ENCODE results near the gene PCYT2.

PCYT2 gene

DNA sequence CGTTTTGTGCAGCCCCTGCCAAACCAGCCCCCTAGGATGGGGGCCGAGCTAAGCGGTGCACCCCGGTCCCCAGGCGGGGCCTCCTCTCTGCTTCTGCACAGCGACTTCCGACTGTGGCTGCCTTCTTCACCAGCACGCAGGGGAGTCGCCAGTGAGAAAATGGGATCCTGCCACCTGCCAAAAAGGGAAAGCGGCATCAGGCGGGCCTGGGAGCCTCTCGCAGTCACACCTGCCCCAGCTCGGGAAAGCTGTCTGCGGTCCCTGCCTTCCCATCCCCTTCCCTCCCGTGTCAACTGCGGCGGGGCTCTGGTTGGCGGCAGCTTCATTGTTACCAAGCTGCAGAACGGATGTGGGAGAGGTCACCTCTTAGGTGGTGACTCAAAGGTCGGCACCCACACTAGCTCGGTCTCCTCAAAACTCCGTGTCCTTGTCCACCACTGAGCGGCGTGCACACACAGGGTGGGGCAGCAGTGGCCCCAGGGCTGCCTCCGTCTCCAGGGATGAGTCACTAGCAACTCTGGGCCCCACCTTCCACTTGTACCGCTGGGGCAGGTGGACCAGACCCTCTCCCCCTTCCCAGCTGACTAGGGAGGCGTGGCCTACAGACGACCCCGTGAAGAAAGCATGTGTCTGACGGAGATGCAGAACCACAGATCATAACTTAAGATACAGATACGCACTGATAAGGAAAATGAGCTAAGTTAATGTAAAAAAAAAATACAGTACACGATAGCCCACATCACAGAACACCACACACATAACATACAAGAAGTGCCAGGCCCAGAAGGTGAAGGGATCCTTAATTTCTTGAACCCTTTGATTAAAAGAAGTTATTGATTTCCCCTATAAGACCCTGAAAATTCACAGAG lies 1.5 kb upstream of the PCYT2 start:
- Histone ChIP-seq H3K27ac (ENCODE audit: extremely low read depth, low read depth, low read length) (no peak overlapping the region), H3K4me1 (ENCODE audit: control insufficient read depth, insufficient read depth, low read length) (peaks cover 10% of the 10 kb centered on the region), H3K4me3 (ENCODE audit: low read depth, low read length) (no peak overlapping the region), H3K36me3 (ENCODE audit: control insufficient read depth in 2 of 2, insufficient read depth in 1 of 2, low read length in 2 of 2) (peaks cover 0 to 61% of the 10 kb centered on the region in 2 experiments; a peak in 1 of 3 replicates), H3K9me3 (ENCODE audit: control insufficient read depth, insufficient read depth, low read depth, low read length) (no peaks in the 10 kb centered on the region)
- ChIA-PET CTCF (interaction anchor here (0.7 to 1.9 kb wide), 5 partner anchors 12 to 107 kb away, joined by 3 to 8 read pairs (median 3); no protein-coding TSS in a partner anchor), POLR2A (interaction anchor here (0.5 to 2.0 kb wide), 10 partner anchors 9 to 209 kb away, joined by 3 to 10 read pairs (median 3); partner anchors contain the start of genes MAFG and MRPL12)
- no peak for TF ChIP-seq ZNF830 (tag by site-specific recombination; IDR thresholded peaks at IDR 0.05; ENCODE audit: low read depth)
- peak; percentile 68; the same call in 1 of the 2 replicates for TF ChIP-seq KLF10 (tag by site-specific recombination; IDR thresholded peaks at IDR 0.05)
- no peak for TF ChIP-seq ZNF473 (tag by site-specific recombination; IDR thresholded peaks at IDR 0.05)
- TF ChIP-seq KLF1 (tag by site-specific recombination; IDR thresholded peaks at IDR 0.05), result peak; percentile 86
- TF ChIP-seq, protein P1, sequence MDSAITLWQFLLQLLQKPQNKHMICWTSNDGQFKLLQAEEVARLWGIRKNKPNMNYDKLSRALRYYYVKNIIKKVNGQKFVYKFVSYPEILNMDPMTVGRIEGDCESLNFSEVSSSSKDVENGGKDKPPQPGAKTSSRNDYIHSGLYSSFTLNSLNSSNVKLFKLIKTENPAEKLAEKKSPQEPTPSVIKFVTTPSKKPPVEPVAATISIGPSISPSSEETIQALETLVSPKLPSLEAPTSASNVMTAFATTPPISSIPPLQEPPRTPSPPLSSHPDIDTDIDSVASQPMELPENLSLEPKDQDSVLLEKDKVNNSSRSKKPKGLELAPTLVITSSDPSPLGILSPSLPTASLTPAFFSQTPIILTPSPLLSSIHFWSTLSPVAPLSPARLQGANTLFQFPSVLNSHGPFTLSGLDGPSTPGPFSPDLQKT (IDR thresholded peaks at IDR 0.05; ENCODE audit: borderline replicate concordance, low read depth, low read length), result no peak
- TF ChIP-seq, protein P2, sequence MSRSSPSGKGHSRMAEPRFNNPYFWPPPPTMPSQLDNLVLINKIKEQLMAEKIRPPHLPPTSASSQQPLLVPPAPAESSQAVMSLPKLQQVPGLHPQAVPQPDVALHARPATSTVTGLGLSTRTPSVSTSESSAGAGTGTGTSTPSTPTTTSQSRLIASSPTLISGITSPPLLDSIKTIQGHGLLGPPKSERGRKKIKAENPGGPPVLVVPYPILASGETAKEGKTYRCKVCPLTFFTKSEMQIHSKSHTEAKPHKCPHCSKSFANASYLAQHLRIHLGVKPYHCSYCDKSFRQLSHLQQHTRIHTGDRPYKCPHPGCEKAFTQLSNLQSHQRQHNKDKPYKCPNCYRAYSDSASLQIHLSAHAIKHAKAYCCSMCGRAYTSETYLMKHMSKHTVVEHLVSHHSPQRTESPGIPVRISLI (tag by site-specific recombination; IDR thresholded peaks at IDR 0.05), result no peak
- peak; percentile 92 for TF ChIP-seq ZNF660 (tag by site-specific recombination; IDR thresholded peaks at IDR 0.05)
- no peak for TF ChIP-seq YY2 (tag by site-specific recombination; IDR thresholded peaks at IDR 0.05)
- TF ChIP-seq ZFP69B (tag by site-specific recombination; IDR thresholded peaks at IDR 0.05), result peak; percentile 94
- TF ChIP-seq KLF7 (tag by site-specific recombination; IDR thresholded peaks at IDR 0.05; ENCODE audit: borderline replicate concordance), result no peak
- no peak for TF ChIP-seq SP7 (tag by site-specific recombination; IDR thresholded peaks at IDR 0.05)
- no peak for TF ChIP-seq PRDM1 (tag by site-specific recombination; IDR thresholded peaks at IDR 0.05)
- TF ChIP-seq, protein P3, sequence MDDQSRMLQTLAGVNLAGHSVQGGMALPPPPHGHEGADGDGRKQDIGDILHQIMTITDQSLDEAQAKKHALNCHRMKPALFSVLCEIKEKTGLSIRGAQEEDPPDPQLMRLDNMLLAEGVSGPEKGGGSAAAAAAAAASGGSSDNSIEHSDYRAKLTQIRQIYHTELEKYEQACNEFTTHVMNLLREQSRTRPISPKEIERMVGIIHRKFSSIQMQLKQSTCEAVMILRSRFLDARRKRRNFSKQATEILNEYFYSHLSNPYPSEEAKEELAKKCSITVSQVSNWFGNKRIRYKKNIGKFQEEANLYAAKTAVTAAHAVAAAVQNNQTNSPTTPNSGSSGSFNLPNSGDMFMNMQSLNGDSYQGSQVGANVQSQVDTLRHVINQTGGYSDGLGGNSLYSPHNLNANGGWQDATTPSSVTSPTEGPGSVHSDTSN (CRISPR knock-in tag; IDR thresholded peaks at IDR 0.05), result 0 out of 2 replicates have a peak, but pooled peaks have one; percentile 27
- TF ChIP-seq ZNF23 (tag by site-specific recombination; IDR thresholded peaks at IDR 0.05; ENCODE audit: borderline replicate concordance), result no peak
- no peak for TF ChIP-seq ZNF792 (tag by site-specific recombination; IDR thresholded peaks at IDR 0.05)
- peak; percentile 17; the same call in 1 of the 2 replicates for TF ChIP-seq KLF8 (tag by site-specific recombination; IDR thresholded peaks at IDR 0.05)
- peak; percentile 34; the same call in 1 of the 2 replicates for TF ChIP-seq ZBTB48 (tag by site-specific recombination; IDR thresholded peaks at IDR 0.05)
- no peak for TF ChIP-seq ZNF621 (tag by site-specific recombination; IDR thresholded peaks at IDR 0.05)
- no peak for TF ChIP-seq ZBTB20 (tag by site-specific recombination; IDR thresholded peaks at IDR 0.05)
- TF ChIP-seq, protein P4, sequence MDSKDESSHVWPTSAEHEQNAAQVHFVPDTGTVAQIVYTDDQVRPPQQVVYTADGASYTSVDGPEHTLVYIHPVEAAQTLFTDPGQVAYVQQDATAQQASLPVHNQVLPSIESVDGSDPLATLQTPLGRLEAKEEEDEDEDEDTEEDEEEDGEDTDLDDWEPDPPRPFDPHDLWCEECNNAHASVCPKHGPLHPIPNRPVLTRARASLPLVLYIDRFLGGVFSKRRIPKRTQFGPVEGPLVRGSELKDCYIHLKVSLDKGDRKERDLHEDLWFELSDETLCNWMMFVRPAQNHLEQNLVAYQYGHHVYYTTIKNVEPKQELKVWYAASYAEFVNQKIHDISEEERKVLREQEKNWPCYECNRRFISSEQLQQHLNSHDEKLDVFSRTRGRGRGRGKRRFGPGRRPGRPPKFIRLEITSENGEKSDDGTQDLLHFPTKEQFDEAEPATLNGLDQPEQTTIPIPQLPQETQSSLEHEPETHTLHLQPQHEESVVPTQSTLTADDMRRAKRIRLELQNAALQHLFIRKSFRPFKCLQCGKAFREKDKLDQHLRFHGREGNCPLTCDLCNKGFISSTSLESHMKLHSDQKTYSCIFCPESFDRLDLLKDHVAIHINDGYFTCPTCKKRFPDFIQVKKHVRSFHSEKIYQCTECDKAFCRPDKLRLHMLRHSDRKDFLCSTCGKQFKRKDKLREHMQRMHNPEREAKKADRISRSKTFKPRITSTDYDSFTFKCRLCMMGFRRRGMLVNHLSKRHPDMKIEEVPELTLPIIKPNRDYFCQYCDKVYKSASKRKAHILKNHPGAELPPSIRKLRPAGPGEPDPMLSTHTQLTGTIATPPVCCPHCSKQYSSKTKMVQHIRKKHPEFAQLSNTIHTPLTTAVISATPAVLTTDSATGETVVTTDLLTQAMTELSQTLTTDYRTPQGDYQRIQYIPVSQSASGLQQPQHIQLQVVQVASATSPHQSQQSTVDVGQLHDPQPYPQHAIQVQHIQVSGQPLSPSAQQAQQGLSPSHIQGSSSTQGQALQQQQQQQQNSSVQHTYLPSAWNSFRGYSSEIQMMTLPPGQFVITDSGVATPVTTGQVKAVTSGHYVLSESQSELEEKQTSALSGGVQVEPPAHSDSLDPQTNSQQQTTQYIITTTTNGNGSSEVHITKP (tag by site-specific recombination; IDR thresholded peaks at IDR 0.05), result no peak
- no peak for TF ChIP-seq HOXC10 (CRISPR knock-in tag; IDR thresholded peaks at IDR 0.05)
- no peak for TF ChIP-seq ZNF274 (IDR thresholded peaks at IDR 0.05; ENCODE audit: low read length)
- TF ChIP-seq ZNF274 (tag by site-specific recombination; IDR thresholded peaks at IDR 0.05; ENCODE audit: borderline replicate concordance), result no peak
- peak; percentile 28; the same call in 1 of the 2 replicates for TF ChIP-seq ZNF623 (tag by site-specific recombination; IDR thresholded peaks at IDR 0.05)
- TF ChIP-seq ZSCAN30 (tag by site-specific recombination; IDR thresholded peaks at IDR 0.05), result no peak
- TF ChIP-seq, protein P5, sequence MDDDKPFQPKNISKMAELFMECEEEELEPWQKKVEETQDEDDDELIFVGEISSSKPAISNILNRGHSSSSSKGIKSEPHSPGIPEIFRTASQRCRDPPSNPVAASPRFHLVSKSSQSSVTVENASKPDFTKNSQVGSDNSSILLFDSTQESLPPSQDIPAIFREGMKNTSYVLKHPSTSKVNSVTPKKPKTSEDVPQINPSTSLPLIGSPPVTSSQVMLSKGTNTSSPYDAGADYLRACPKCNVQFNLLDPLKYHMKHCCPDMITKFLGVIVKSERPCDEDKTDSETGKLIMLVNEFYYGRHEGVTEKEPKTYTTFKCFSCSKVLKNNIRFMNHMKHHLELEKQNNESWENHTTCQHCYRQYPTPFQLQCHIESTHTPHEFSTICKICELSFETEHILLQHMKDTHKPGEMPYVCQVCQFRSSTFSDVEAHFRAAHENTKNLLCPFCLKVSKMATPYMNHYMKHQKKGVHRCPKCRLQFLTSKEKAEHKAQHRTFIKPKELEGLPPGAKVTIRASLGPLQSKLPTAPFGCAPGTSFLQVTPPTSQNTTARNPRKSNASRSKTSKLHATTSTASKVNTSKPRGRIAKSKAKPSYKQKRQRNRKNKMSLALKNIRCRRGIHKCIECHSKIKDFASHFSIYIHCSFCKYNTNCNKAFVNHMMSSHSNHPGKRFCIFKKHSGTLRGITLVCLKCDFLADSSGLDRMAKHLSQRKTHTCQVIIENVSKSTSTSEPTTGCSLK (tag by site-specific recombination; IDR thresholded peaks at IDR 0.05), result no peak
- TF ChIP-seq ZNF433 (tag by site-specific recombination; IDR thresholded peaks at IDR 0.05; ENCODE audit: low read depth), result no peak

All from HEK293 (cell line).